Astrocyte of the cerebellum (primary cell): ENCODE measurements around the gene KRT1.

Source experiments
- DNase-seq: peaks from one replicate; pipeline ENCODE4 v3.0.0-alpha.2; 2011; ENCODE audit warnings: low read depth
- H3K4me3 ChIP-seq: 2 replicates; pipeline ENCODE4 v1.5.1; 2011; ENCODE audit warnings: mild to moderate bottlenecking, low read depth, low read length, moderate library complexity
- CTCF ChIP-seq: IDR thresholded peaks from 2 replicates; pipeline ENCODE4 v1.5.1; 2012; ENCODE audit warnings: low read length, low read depth, moderate library complexity, mild to moderate bottlenecking; ENCODE audit errors: missing control alignments
- in situ Hi-C: cut with HindIII; loops from 2 replicates; pipeline ENCODE4 v1.10.0; 2017; ENCODE audit warnings: low sequenced_read_pairs

Gene KRT1

GRCh38 chr12:52699960-52700359, 19.8 kb upstream of the KRT1 start:
- in situ Hi-C loops = no loop called here
- TF ChIP-seq CTCF = no peak
- H3K4me3 ChIP-seq = no peak overlapping the region
- DNase-seq = no peak

DNA sequence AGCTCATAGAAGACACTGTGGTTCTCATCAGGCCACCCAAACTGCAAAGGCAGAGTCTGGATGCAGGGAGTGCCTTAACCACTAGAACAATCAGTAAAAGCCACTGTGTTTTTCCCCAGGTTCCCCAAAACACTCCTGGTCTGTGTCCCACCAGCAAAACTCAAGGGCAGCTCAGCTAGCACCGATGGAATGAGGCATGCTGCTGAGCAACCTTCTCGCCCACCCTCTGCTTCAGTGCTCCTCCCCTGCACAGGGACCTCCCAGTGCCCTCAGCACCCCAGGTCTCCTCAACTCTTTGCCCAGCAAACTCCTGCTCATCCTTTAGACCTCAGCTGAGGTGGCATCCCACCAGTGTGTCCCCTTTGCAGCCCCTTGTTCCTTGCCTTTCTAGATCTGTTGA, 19.2 kb upstream of the KRT1 start:
- H3K4me3 ChIP-seq = no peak overlapping the region
- in situ Hi-C loops = no loop called here
- no peak for TF ChIP-seq CTCF
- no peak for DNase-seq

DNA sequence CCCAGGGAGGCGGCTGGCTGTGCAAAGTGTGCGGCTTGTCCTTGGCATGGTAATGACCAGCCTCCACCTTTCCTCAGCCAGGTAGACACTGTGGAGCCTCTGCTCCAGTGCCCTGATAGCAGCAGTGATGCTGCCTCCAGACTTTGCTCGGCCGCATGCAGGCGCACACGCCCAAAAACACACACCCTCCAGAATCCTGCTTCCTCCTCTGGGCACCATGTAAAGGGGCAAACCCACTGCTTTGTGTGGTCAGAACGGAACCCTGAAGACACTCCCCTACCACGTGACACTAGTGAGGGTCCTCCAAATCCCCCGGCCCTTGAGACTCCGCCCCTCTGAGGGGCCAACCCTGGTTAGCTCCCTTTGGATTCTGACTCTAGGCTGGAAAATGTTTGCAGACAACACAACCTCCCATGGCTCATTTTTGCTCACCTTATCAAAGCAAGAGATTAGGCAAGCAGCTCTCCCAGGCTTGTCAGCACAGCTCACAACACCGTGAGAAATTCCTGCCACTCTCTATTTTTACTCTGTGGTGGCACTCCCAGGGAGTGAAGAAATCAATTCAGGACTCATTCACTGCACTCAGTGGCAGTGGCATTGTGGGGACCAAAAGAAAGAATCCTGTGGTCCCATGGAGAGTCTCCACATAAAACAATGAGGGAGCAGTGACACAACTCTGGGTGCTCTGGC, 18.6 kb upstream of the KRT1 start:
- no peak for DNase-seq
- TF ChIP-seq CTCF = no peak
- in situ Hi-C loops = no loop called here
- no peak overlapping the region for H3K4me3 ChIP-seq

- H3K4me3 ChIP-seq = no peak overlapping the region
- TF ChIP-seq CTCF = no peak
- DNase-seq = no peak
- in situ Hi-C loops = no loop called here
Measured at GRCh38 chr12:52697058-52697582, 16.9 kb upstream of the KRT1 start.

- in situ Hi-C loops = no loop called here
- no peak for DNase-seq
- no peak for TF ChIP-seq CTCF
- no peak overlapping the region for H3K4me3 ChIP-seq
Measured at GRCh38 chr12:52696588-52696987, 16.4 kb upstream of the KRT1 start.

- TF ChIP-seq CTCF = no peak
- no peak for DNase-seq
- in situ Hi-C loops = no loop called here
- H3K4me3 ChIP-seq = no peak overlapping the region
Measured at GRCh38 chr12:52695039-52695438, 14.8 kb upstream of the KRT1 start.
